Ovary (tissue), 3 donors: Measurements from ENCODE around the gene PI4KA.

Experiments used
- CTCF ChIP-seq, 3 donors: fragments of 450-650 bp in 2 of 3; fragments of 200-600 bp in 1 of 3; IDR thresholded peaks; one replicate each; pipeline versions ENCODE4 v1.5.1 to v1.8.0; 2016 to 2022; ENCODE audit warnings: antibody characterized with exemption in 3 of 3, mild to moderate bottlenecking in 1 of 3
- EP300 ChIP-seq: sonication (generic); formaldehyde crosslinking; IDR thresholded peaks from one replicate; pipeline ENCODE4 v1.6.1; 2017; ENCODE audit warnings: antibody characterized with exemption
- POLR2A ChIP-seq: fragments of 450-650 bp; IDR thresholded peaks from one replicate; pipeline ENCODE4 v1.6.1; 2017; ENCODE audit warnings: antibody characterized with exemption, mild to moderate bottlenecking, moderate library complexity
- donor health status: DM: no; HTN: no; CAD: no.

DNA sequence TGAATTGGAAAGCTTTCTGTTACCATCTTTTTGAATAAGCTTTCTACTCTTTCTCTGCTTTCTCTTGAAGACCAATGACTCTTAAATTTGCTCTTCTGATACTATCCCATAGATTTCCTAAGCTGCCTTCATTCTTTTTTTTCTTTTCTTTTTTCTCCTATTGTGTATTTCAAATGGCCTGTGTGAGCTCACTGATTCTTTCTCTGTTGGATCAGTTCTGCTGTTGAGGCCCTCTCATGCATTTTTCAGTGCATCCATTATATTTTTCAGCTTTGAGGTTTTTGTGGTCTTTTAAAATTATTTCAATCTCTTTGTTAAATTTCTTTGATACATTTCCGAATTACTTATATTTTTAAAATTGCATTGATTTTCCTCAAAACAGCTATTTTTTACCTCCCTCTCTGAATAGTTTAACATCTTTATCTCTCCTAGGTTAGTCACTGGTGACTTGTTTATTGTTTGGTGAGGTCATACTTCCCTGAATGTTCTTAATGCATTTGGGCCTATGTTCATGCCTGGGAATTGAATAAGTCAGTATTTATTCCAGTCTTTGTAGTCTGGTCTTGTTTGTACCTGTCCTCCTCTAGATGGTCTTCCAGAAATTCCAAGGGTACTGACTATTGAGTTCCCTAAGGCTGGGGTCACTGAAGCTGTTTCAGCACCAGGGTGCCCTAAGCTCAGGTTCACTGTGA, 195.3 kb downstream of the PI4KA start:
- TF ChIP-seq CTCF (IDR thresholded peaks at IDR 0.05) (no peak), EP300 (no peak), POLR2A (no peak)
